ENCODE measurements around the gene SFMBT1.

The SFMBT1 gene

DNA sequence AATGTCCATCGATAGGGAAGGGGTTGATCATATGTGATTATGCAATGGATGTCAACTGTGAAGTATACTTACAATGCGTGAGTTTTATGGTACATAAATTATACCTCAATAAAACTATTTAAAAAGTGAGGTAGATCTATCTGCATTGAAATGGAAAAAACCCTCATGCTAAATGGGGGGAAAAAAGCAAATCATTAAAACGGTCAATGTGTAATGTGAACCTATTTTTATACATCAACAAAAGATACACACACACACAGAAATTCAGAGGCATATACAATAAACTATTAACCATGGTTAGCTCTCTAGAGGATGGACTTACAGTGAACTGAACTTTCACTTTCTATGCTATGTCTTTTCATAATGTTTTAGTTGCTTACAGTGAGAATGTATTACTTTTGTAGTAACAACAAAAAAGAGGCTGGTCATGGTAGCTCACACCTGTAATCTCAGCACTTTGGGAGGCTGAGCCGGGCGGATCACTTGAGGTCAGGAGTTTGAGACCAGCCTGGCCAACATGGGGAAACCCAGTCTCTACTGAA, 171.6 kb downstream of the SFMBT1 start:
- Mint-ChIP-seq H3K9me3 (no peaks in the 10 kb centered on the region), H3K4me1 (ENCODE audit: low read depth) (peaks cover 20% of the 10 kb centered on the region), H3K27me3 (ENCODE audit: low read depth) (no peaks in the 10 kb centered on the region), H3K36me3 (ENCODE audit: low read depth) (no peaks in the 10 kb centered on the region), H3K27ac (no peak overlapping the region), H3K4me3 (no peak overlapping the region)

- H3K27ac Mint-ChIP-seq = no peak overlapping the region
- H3K4me3 Mint-ChIP-seq = no peak overlapping the region
- no peaks in the 10 kb centered on the region for H3K27me3 Mint-ChIP-seq (ENCODE audit: low read depth)
- H3K36me3 Mint-ChIP-seq (ENCODE audit: low read depth) = no peaks in the 10 kb centered on the region
- H3K9me3 Mint-ChIP-seq = no peaks in the 10 kb centered on the region
- H3K4me1 Mint-ChIP-seq (ENCODE audit: low read depth) = peaks cover 20% of the 10 kb centered on the region
Observed at GRCh38 chr3:52873433-52874159, 172.3 kb downstream of the SFMBT1 start.

GRCh38 chr3:52872245-52872644, 173.6 kb downstream of the SFMBT1 start:
- Mint-ChIP-seq H3K4me1 (ENCODE audit: low read depth) (peaks cover 20% of the 10 kb centered on the region), H3K36me3 (ENCODE audit: low read depth) (no peaks in the 10 kb centered on the region), H3K27me3 (ENCODE audit: low read depth) (no peaks in the 10 kb centered on the region), H3K4me3 (no peak overlapping the region), H3K27ac (no peak overlapping the region), H3K9me3 (no peaks in the 10 kb centered on the region)

GRCh38 chr3:52871761-52872160, 174.1 kb downstream of the SFMBT1 start:
- Mint-ChIP-seq H3K36me3 (ENCODE audit: low read depth) (no peaks in the 10 kb centered on the region), H3K27me3 (ENCODE audit: low read depth) (no peaks in the 10 kb centered on the region), H3K9me3 (no peaks in the 10 kb centered on the region), H3K4me3 (no peak overlapping the region), H3K4me1 (ENCODE audit: low read depth) (peaks cover 20% of the 10 kb centered on the region), H3K27ac (no peak overlapping the region)

DNA sequence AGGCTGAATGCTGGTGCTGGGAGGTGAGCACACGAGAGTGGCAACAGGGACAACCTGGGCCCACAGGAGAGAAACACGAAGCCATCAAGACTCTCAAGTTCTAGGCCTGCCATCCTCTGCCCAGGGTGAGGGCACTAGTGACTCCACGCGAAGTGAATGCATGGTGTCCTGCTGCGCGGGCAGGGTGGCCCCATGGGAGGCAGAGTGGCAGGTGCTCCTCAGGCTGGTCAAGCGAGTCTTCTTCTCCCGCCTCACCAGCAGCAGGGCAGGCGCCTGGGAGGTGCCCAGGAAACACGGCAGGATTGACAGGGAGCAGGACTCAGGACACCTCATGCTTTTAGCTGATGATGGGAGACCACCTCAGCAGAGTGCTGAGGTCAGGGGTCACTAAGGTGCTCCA, 175.4 kb downstream of the SFMBT1 start:
- H3K27me3 Mint-ChIP-seq (ENCODE audit: low read depth) = no peaks in the 10 kb centered on the region
- no peak overlapping the region for H3K27ac Mint-ChIP-seq
- no peak overlapping the region for H3K4me3 Mint-ChIP-seq
- peaks cover 7% of the 10 kb centered on the region for H3K36me3 Mint-ChIP-seq (ENCODE audit: low read depth)
- H3K9me3 Mint-ChIP-seq = peaks cover 8% of the 10 kb centered on the region
- H3K4me1 Mint-ChIP-seq (ENCODE audit: low read depth) = peaks cover 17% of the 10 kb centered on the region

DNA sequence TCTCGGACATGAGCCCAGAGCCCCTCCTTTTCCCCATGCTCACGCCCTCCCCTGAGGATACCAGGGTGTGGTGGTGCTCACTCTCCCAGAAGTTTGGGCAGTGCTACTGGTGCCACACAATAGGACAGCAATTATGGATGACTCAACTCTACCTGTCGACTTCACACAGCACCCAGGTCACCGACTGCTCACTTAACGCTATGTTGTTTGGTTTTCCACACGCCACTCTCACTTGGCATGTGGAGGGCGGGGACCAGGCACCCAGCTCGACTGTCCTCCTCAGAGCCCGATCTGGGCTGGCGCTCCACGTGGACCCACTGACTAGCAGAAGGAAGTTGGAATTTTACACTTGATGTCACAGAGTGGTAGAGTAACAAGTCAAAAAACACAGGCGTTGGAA, 179.4 kb downstream of the SFMBT1 start:
- Mint-ChIP-seq H3K4me3 (no peak overlapping the region), H3K27ac (no peak overlapping the region), H3K9me3 (peaks cover 18% of the 10 kb centered on the region), H3K27me3 (ENCODE audit: low read depth) (no peaks in the 10 kb centered on the region), H3K36me3 (ENCODE audit: low read depth) (peaks cover 14% of the 10 kb centered on the region), H3K4me1 (ENCODE audit: low read depth) (peaks cover 3% of the 10 kb centered on the region)

DNA sequence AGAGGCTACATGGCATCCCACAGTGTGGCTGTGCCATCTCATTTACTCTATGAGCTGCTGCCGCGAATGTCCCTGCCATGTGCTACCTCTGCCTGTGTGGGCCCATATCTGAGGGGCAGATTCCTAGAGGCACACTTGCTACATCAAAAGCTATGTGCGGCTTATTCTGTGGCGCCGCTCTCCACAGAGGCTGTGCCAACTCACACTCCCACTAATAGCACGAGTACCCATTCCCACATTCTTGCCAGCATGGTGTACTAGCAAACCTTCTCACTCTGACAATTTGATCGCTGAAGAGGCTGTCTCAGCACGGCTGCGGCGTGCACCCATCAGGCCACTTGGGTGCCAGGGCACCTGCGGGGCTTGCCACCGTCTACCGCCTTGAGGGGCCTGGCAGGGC, 179.9 kb downstream of the SFMBT1 start:
- no peak overlapping the region for H3K27ac Mint-ChIP-seq
- H3K36me3 Mint-ChIP-seq (ENCODE audit: low read depth) = peaks cover 14% of the 10 kb centered on the region
- peaks cover 18% of the 10 kb centered on the region for H3K9me3 Mint-ChIP-seq
- H3K4me1 Mint-ChIP-seq (ENCODE audit: low read depth) = peaks cover 3% of the 10 kb centered on the region
- H3K4me3 Mint-ChIP-seq = no peak overlapping the region
- no peaks in the 10 kb centered on the region for H3K27me3 Mint-ChIP-seq (ENCODE audit: low read depth)

DNA sequence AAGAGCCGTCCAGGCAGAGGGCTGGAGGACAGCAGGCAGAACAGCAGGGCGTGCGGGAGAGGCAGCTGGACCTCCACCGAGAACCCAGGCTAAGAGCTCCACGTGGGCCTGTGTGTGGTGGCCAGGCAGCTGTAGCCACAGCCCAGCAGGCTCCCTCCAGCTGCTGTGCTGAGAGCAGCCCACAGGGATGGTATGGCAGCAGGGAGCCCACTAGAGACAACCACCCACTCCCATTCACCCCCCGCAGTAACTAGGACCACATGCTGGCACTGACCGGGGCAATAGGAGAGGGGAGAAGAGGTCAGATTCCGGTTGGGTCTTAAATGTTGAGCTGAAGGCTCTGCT, 185.5 kb downstream of the SFMBT1 start:
- no peaks in the 10 kb centered on the region for H3K27me3 Mint-ChIP-seq (ENCODE audit: low read depth)
- no peaks in the 10 kb centered on the region for H3K4me1 Mint-ChIP-seq (ENCODE audit: low read depth)
- peaks cover 10% of the 10 kb centered on the region for H3K9me3 Mint-ChIP-seq
- no peak overlapping the region for H3K4me3 Mint-ChIP-seq
- no peak overlapping the region for H3K27ac Mint-ChIP-seq
- peaks cover 7% of the 10 kb centered on the region for H3K36me3 Mint-ChIP-seq (ENCODE audit: low read depth)

DNA sequence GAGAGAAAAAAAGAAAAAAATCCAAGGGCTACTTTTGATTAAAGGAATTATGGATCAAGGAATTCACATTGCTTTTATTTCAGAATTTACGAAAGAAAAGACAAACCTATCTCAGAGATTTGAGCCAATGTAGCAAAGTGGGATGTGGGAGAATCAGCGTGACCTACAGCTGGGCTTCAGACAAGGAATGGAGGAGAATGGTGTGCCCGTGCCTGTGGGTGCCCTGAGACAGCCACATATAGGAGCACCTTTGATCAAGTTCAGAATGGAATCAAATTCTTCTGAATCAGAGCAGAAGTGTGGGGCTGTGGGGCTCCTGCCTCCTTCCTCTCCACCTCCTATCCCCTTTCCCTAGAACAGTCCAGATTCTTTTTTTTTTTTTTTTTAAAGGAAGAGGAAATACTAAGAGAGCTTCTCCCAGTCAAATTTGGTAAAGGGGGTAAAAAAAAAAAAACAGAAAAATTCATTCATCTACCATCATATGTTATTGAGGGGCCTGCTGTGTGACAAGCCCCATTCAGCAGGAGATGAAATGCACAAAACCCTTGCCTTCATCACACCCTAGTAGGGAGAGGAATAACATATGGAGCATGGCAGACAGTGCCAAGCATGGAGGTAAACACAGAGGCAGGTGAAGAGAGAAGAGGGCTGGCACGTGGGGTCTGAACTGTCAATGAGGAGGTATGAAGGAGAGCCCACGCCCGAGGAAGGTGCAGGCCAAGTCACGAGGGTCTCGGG, 186.0 kb downstream of the SFMBT1 start:
- H3K27ac Mint-ChIP-seq = peak overlapping the region; percentile 7
- no peaks in the 10 kb centered on the region for H3K27me3 Mint-ChIP-seq (ENCODE audit: low read depth)
- H3K4me3 Mint-ChIP-seq = no peak overlapping the region
- peaks cover 5% of the 10 kb centered on the region for H3K9me3 Mint-ChIP-seq
- peaks cover 7% of the 10 kb centered on the region for H3K36me3 Mint-ChIP-seq (ENCODE audit: low read depth)
- no peaks in the 10 kb centered on the region for H3K4me1 Mint-ChIP-seq (ENCODE audit: low read depth)

- Mint-ChIP-seq H3K36me3 (ENCODE audit: low read depth) (peaks cover 3% of the 10 kb centered on the region), H3K4me3 (no peak overlapping the region)
Observed at GRCh38 chr3:52857864-52858263, 188.0 kb downstream of the SFMBT1 start.

GRCh38 chr3:52857133-52857532, 188.7 kb downstream of the SFMBT1 start:
- no peak overlapping the region for H3K4me3 Mint-ChIP-seq
- H3K9me3 Mint-ChIP-seq = no peaks in the 10 kb centered on the region
- no peaks in the 10 kb centered on the region for H3K27me3 Mint-ChIP-seq (ENCODE audit: low read depth)
- H3K4me1 Mint-ChIP-seq (ENCODE audit: low read depth) = no peaks in the 10 kb centered on the region
- H3K27ac Mint-ChIP-seq = no peak overlapping the region
- no peaks in the 10 kb centered on the region for H3K36me3 Mint-ChIP-seq (ENCODE audit: low read depth)

More at GRCh38 chr3:52857864-52858263, 188.0 kb downstream of the SFMBT1 start:
- no peak overlapping the region for H3K27ac Mint-ChIP-seq
- H3K4me1 Mint-ChIP-seq (ENCODE audit: low read depth) = no peaks in the 10 kb centered on the region
- no peaks in the 10 kb centered on the region for H3K27me3 Mint-ChIP-seq (ENCODE audit: low read depth)
- no peaks in the 10 kb centered on the region for H3K9me3 Mint-ChIP-seq

GRCh38 chr3:52856666-52857065, 189.2 kb downstream of the SFMBT1 start:
- Mint-ChIP-seq H3K4me1 (ENCODE audit: low read depth) (no peaks in the 10 kb centered on the region), H3K4me3 (no peak overlapping the region), H3K9me3 (no peaks in the 10 kb centered on the region), H3K36me3 (ENCODE audit: low read depth) (no peaks in the 10 kb centered on the region), H3K27me3 (ENCODE audit: low read depth) (no peaks in the 10 kb centered on the region), H3K27ac (no peak overlapping the region)

- no peak overlapping the region for H3K27ac Mint-ChIP-seq
- H3K9me3 Mint-ChIP-seq = no peaks in the 10 kb centered on the region
- H3K4me1 Mint-ChIP-seq (ENCODE audit: low read depth) = no peaks in the 10 kb centered on the region
- no peaks in the 10 kb centered on the region for H3K36me3 Mint-ChIP-seq (ENCODE audit: low read depth)
- no peaks in the 10 kb centered on the region for H3K27me3 Mint-ChIP-seq (ENCODE audit: low read depth)
- no peak overlapping the region for H3K4me3 Mint-ChIP-seq
Observed at GRCh38 chr3:52854013-52854412, 191.9 kb downstream of the SFMBT1 start.
